Vagina (tissue), 2 donors: ENCODE data around the gene ERC2.

Experiments
- POLR2A ChIP-seq, 2 donors: fragments of 450-650 bp; IDR thresholded peaks; one replicate each; pipeline ENCODE4 v1.6.1; 2017; ENCODE audit warnings: antibody characterized with exemption in 2 of 2, mild to moderate bottlenecking in 2 of 2, moderate library complexity in 2 of 2
- TF ChIP-seq, protein P1 (sequence below), 3 experiments: fragments of 450-650 bp in 2 of 3; fragments of 200-600 bp in 1 of 3; sonication (generic) in 1 of 3; IDR thresholded peaks; one replicate each; pipeline ENCODE4 v1.5.1; 2017 to 2019; ENCODE audit warnings: antibody characterized with exemption in 3 of 3, mild to moderate bottlenecking in 2 of 3, moderate library complexity in 2 of 3

GRCh38 chr3:55807210-55807609 is 661.1 kb downstream of the ERC2 start:
- no peak for TF ChIP-seq POLR2A (IDR thresholded peaks at IDR 0.05)
- TF ChIP-seq, protein P1, sequence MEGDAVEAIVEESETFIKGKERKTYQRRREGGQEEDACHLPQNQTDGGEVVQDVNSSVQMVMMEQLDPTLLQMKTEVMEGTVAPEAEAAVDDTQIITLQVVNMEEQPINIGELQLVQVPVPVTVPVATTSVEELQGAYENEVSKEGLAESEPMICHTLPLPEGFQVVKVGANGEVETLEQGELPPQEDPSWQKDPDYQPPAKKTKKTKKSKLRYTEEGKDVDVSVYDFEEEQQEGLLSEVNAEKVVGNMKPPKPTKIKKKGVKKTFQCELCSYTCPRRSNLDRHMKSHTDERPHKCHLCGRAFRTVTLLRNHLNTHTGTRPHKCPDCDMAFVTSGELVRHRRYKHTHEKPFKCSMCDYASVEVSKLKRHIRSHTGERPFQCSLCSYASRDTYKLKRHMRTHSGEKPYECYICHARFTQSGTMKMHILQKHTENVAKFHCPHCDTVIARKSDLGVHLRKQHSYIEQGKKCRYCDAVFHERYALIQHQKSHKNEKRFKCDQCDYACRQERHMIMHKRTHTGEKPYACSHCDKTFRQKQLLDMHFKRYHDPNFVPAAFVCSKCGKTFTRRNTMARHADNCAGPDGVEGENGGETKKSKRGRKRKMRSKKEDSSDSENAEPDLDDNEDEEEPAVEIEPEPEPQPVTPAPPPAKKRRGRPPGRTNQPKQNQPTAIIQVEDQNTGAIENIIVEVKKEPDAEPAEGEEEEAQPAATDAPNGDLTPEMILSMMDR (IDR thresholded peaks at IDR 0.05): no peak
